Activated CD8-positive, alpha-beta memory T cell treated with anti-CD3 and anti-CD28 coated beads, Interleukin-2, amount 10 ng/mL, durations not matched to agents 7 days and 5 days (primary cell): ENCODE results near the gene ORM1. TPM values are rescaled to one million over a fixed set of nuclear protein-coding genes. Genes with fewer than 3 reads are reported as not detected.

ENCODE experiments used
- ATAC-seq: fragments of 150-1000 bp; cut with Tn5 transposase; one replicate; pipeline ENCODE4 v1.10.0; 2021; ENCODE audit warnings: moderate library complexity
- CTCF ChIA-PET: fragments of 350-600 bp; sonication (Branson Sonifier 250); formaldehyde crosslinking; loops from one replicate; lab custom pipeline; 2021; ENCODE audit warnings: antibody characterized with exemption; lab: Charles Lee
- DNase-seq: peaks from one replicate; pipeline ENCODE4 v3.0.0-alpha.2; 2020
- H3K27ac Mint-ChIP-seq: one replicate; pipeline ENCODE4 v1.8.0; 2021; ENCODE audit warnings: mild to moderate bottlenecking, mixed read lengths
- H3K27me3 Mint-ChIP-seq: one replicate; pipeline ENCODE4 v1.8.0; 2021; ENCODE audit warnings: mixed read lengths
- H3K36me3 Mint-ChIP-seq: one replicate; pipeline ENCODE4 v1.8.0; 2021; ENCODE audit warnings: mild to moderate bottlenecking, mixed read lengths
- H3K4me1 Mint-ChIP-seq: one replicate; pipeline ENCODE4 v1.8.0; 2021; ENCODE audit warnings: mixed read lengths
- H3K4me3 Mint-ChIP-seq: one replicate; pipeline ENCODE4 v1.8.0; 2021; ENCODE audit warnings: mild to moderate bottlenecking, moderate library complexity, mixed read lengths
- H3K9me3 Mint-ChIP-seq: one replicate; pipeline ENCODE4 v1.8.0; 2022; ENCODE audit warnings: low read depth, mixed read lengths
- total RNA-seq, 2 experiments: library from RNA; stranded (reverse); gene quantifications; one replicate each; pipeline ENCODE4 v1.2.3, GENCODE V29; 2021

ORM1 gene
- total RNA-seq, 2 experiments from 2014 or later, result not detected

- no peak overlapping the region for H3K4me3 Mint-ChIP-seq
- no peaks in the 10 kb centered on the region for H3K9me3 Mint-ChIP-seq
- ATAC-seq, result no peak
- H3K27me3 Mint-ChIP-seq, result no peaks in the 10 kb centered on the region
- peaks cover 17% of the 10 kb centered on the region for H3K4me1 Mint-ChIP-seq
- peaks cover 88% of the 10 kb centered on the region for H3K36me3 Mint-ChIP-seq
- no peak for DNase-seq
- CTCF ChIA-PET, result interaction anchor here (0.8 to 8.4 kb wide), 2 partner anchors 12 to 44 kb away, joined by 3 to 55 read pairs; partner anchors contain the start of gene AKNA
- H3K27ac Mint-ChIP-seq, result peak overlapping the region; percentile 24
Measured at GRCh38 chr9:114341152-114341830, 18.4 kb downstream of the ORM1 start.

GRCh38 chr9:114341991-114342390 is 19.1 kb downstream of the ORM1 start:
- no peaks in the 10 kb centered on the region for H3K9me3 Mint-ChIP-seq

DNA sequence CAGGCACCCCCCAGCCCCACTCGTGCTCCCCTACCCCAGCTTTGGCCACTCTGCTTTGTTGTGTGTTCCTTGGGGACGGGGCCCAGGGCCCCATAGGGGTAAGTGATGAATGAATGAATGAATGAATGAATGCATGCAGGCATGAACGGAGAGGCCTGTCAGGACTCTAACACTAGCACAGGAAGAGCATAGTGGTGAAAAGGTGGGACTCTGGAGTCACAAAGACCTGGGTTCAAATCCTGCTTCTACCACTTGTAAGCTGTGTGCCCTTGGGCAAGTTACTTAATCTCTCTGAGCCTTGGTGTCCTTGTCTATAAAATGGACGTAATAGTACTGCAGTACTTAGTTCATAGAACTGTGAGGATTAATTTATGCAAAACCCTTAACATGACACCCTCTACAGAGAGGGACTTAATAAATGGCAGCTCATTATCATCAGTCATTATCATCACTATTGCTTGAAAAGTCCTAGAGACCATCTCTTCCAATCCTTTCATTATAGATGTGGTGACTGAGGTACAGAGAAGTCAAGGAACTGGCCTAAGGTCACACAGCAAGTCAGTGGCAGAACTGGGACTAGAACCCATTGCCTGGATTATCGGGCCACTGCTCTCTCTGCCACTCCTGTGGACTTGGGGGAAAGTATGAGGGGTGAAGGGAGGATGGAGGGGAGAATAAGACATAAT is 20.0 kb downstream of the ORM1 start:
- H3K27ac Mint-ChIP-seq, result peak overlapping the region; percentile 34
- CTCF ChIA-PET, result interaction anchor here (8.4 kb wide), 1 partner anchor 42 kb away, joined by 55 read pairs; the partner anchor contains the start of gene AKNA

More at GRCh38 chr9:114341991-114342390, 19.1 kb downstream of the ORM1 start:
- CTCF ChIA-PET, result interaction anchor here (0.6 to 8.4 kb wide), 3 partner anchors 11 to 43 kb away, joined by 3 to 55 read pairs (median 3); partner anchors contain the start of gene AKNA
- Mint-ChIP-seq H3K27ac (peak overlapping the region; percentile 21), H3K27me3 (no peaks in the 10 kb centered on the region), H3K36me3 (peaks cover 89% of the 10 kb centered on the region), H3K4me3 (no peak overlapping the region), H3K4me1 (peaks cover 17% of the 10 kb centered on the region)
- ATAC-seq (no peak), DNase-seq (no peak)

DNA sequence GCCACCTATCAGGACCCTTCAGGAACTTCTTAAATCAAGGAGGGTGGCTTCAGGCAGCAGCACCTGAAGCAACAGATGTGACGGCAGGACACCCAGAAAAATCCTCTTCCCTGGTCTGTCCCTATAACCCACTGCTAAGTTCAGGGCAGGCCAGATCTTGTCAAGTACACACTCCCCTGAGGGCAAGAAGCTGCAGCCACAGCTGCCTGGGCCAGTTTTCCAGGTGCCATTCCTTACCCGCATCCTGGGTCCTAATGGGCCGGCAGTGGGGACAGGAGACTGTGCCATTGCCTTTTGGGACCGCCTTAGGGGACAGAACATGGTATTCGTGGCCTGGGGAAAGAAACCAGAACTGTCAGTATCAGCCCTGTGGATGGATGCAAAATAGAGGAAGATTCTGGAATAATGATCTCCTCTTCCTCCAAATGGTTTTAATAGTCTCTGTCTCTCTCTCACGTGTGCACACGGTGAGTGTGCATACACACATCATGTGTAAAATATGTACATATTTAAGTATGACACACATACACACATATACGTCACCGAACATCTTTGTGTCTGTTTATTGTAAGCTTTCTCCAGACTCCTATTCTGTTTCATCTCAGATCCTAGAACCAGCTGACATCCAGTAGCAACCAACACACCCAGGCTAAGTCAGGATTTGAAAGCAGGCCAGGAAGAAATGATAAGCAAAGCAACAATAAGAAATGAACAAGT is 20.7 kb downstream of the ORM1 start:
- ATAC-seq, result no peak
- peak overlapping the region; percentile 50 for H3K27ac Mint-ChIP-seq
- peaks cover 86% of the 10 kb centered on the region for H3K36me3 Mint-ChIP-seq

More for the DNA sequence above, 20.0 kb downstream of the ORM1 start:
- no peak overlapping the region for H3K4me3 Mint-ChIP-seq
- no peak for DNase-seq
- no peaks in the 10 kb centered on the region for H3K9me3 Mint-ChIP-seq
- H3K27me3 Mint-ChIP-seq, result no peaks in the 10 kb centered on the region
- H3K4me1 Mint-ChIP-seq, result peaks cover 19% of the 10 kb centered on the region
- ATAC-seq, result no peak
- H3K36me3 Mint-ChIP-seq, result peaks cover 86% of the 10 kb centered on the region

DNA sequence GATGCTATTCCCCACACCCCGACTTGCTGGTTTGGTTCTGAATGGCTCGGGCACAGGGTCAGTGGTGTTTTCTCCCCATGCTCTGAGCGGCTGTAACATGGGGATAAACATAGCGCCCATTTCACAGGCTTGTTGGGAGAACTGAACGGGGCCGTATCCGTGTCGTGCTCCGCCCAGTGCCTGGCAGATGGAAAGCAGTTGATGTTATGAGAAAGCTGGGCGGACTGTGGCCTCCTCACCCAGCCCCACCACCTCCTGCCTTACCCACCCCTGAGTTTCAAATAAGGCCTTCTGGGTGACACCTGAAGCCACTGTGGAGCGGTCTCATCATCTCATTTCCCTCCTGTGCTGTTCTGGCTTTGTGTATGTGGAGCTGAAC is 21.3 kb downstream of the ORM1 start:
- DNase-seq, result no peak
- CTCF ChIA-PET, result interaction anchor here (8.4 kb wide), 1 partner anchor 41 kb away, joined by 55 read pairs; the partner anchor contains the start of gene AKNA
- no peak for ATAC-seq
- H3K4me1 Mint-ChIP-seq, result peaks cover 31% of the 10 kb centered on the region
- no peak overlapping the region for H3K4me3 Mint-ChIP-seq
- H3K9me3 Mint-ChIP-seq, result no peaks in the 10 kb centered on the region
- no peaks in the 10 kb centered on the region for H3K27me3 Mint-ChIP-seq
- peaks cover 86% of the 10 kb centered on the region for H3K36me3 Mint-ChIP-seq
- peak overlapping the region; percentile 67 for H3K27ac Mint-ChIP-seq

More for the DNA sequence above, 20.7 kb downstream of the ORM1 start:
- H3K9me3 Mint-ChIP-seq, result no peaks in the 10 kb centered on the region
- H3K4me3 Mint-ChIP-seq, result no peak overlapping the region
- CTCF ChIA-PET, result interaction anchor here (8.4 kb wide), 1 partner anchor 41 kb away, joined by 55 read pairs; the partner anchor contains the start of gene AKNA
- DNase-seq, result no peak
- H3K27me3 Mint-ChIP-seq, result no peaks in the 10 kb centered on the region
- H3K4me1 Mint-ChIP-seq, result peaks cover 25% of the 10 kb centered on the region

DNA sequence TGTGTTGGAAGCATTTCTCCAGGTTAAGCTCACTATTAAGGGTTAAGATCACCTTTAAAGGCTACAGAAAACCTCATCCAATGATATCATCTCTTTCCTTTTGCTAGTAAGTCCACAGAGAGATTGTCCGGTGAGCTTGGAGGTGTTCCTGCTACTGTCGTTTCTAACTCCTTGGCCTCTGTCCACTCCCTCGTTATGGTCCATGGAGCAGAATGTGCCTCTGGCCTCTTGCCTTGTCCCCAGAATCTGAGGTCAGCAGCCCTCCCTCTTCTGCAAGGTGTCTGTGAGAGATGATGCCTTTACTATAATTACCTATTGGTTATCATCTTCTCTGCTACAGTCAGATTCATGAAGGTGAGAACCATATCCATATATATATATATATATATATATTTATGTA is 21.8 kb downstream of the ORM1 start:
- DNase-seq (no peak), ATAC-seq (no peak)
- peaks cover 36% of the 10 kb centered on the region for H3K4me1 Mint-ChIP-seq
- H3K27me3 Mint-ChIP-seq, result no peaks in the 10 kb centered on the region
- H3K27ac Mint-ChIP-seq, result peak overlapping the region; percentile 67
- CTCF ChIA-PET, result interaction anchor here (2.1 to 8.4 kb wide), 2 partner anchors 40 to 61 kb away, joined by 5 to 55 read pairs; partner anchors contain the start of gene AKNA
- peaks cover 86% of the 10 kb centered on the region for H3K36me3 Mint-ChIP-seq
- no peak overlapping the region for H3K4me3 Mint-ChIP-seq
- H3K9me3 Mint-ChIP-seq, result no peaks in the 10 kb centered on the region

DNA sequence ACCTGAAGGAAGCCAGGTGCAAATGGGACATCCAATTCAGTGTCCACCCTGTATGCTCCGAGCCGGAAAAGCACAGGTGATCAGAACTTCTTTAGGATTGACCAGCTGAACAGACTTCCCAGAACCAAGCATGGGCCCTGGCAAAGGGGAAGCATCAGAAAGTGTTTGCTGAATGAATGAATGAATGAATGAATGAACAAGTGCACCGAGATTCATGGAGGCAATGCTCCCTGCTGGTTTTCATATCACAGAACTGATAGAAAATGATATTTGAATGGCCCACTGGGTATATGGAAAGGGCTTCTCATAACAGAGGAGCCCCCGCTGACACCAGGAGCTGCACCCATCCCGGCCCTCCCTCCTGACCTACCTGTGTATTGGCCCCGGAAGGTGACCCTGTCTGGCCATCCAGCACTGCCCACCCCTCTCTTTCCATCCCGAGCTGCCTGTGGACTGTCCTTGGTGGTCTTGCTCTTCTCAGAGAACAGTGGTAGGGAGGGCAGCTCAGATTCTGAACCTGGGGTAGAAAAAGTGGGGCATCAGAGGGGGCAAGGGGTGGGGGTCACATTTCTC is 22.7 kb downstream of the ORM1 start:
- no peaks in the 10 kb centered on the region for H3K9me3 Mint-ChIP-seq
- peaks cover 41% of the 10 kb centered on the region for H3K4me1 Mint-ChIP-seq
- CTCF ChIA-PET, result interaction anchor here (0.9 to 2.1 kb wide), 2 partner anchors 28 to 60 kb away, joined by 3 to 5 read pairs; no protein-coding TSS in a partner anchor
- DNase-seq (no peak), ATAC-seq (no peak)
- H3K27me3 Mint-ChIP-seq, result no peaks in the 10 kb centered on the region
- H3K4me3 Mint-ChIP-seq, result no peak overlapping the region
- peaks cover 87% of the 10 kb centered on the region for H3K36me3 Mint-ChIP-seq
- no peak overlapping the region for H3K27ac Mint-ChIP-seq

- H3K9me3 Mint-ChIP-seq, result no peaks in the 10 kb centered on the region
- no peaks in the 10 kb centered on the region for H3K27me3 Mint-ChIP-seq
- no peak overlapping the region for H3K27ac Mint-ChIP-seq
- DNase-seq (no peak), ATAC-seq (no peak)
- H3K4me3 Mint-ChIP-seq, result no peak overlapping the region
- CTCF ChIA-PET, result interaction anchor here (0.9 to 2.1 kb wide), 2 partner anchors 27 to 60 kb away, joined by 3 to 5 read pairs; no protein-coding TSS in a partner anchor
- H3K36me3 Mint-ChIP-seq, result peaks cover 88% of the 10 kb centered on the region
- peaks cover 44% of the 10 kb centered on the region for H3K4me1 Mint-ChIP-seq
Measured at GRCh38 chr9:114346146-114346545, 23.2 kb downstream of the ORM1 start.

- Mint-ChIP-seq H3K27me3 (no peaks in the 10 kb centered on the region), H3K4me1 (peaks cover 47% of the 10 kb centered on the region), H3K9me3 (no peaks in the 10 kb centered on the region), H3K4me3 (no peak overlapping the region), H3K36me3 (peaks cover 84% of the 10 kb centered on the region), H3K27ac (peak overlapping the region; percentile 48)
- ATAC-seq (no peak), DNase-seq (no peak)
- CTCF ChIA-PET, result no interaction called here
Measured at GRCh38 chr9:114347675-114348074, 24.8 kb downstream of the ORM1 start.

- H3K4me3 Mint-ChIP-seq, result no peak overlapping the region
- peaks cover 82% of the 10 kb centered on the region for H3K36me3 Mint-ChIP-seq
- ATAC-seq (no peak), DNase-seq (no peak)
- no peaks in the 10 kb centered on the region for H3K9me3 Mint-ChIP-seq
- H3K4me1 Mint-ChIP-seq, result peaks cover 47% of the 10 kb centered on the region
- H3K27ac Mint-ChIP-seq, result peak overlapping the region; percentile 86
- H3K27me3 Mint-ChIP-seq, result no peaks in the 10 kb centered on the region
- CTCF ChIA-PET, result interaction anchor here (1.4 kb wide), 1 partner anchor 40 kb away, joined by 3 read pairs; the partner anchor contains the start of gene AKNA
Measured at GRCh38 chr9:114348261-114348905, 25.5 kb downstream of the ORM1 start.

DNA sequence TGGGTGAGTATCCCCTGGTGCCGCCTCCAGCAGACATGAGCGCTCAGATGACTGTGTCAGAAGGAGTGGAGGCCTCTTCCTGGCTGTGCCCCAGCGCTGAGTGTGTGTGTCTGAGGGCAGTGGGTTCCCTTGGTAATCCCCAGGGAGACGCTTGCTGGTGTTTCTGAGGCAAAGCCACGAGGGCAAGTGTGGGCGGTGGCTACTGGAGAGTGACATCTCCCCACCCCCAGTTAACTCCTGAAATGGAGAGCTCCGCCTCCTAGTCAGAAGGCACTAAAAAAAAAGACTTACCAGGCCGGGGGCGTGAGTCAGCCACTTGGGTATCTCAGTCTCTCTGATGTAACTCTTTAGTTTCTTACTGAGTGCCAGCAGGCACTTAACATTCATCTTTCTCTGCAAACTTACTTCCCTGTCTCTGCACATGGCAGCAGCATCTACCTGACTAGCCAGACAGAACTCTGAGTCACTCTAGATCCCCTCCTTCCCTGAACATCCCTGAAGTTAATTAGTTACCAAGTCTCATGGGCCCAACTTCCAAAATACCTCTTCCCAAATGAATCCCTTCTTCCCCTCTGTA is 26.1 kb downstream of the ORM1 start:
- CTCF ChIA-PET, result interaction anchor here (1.1 to 2.4 kb wide), 3 partner anchors 9 to 39 kb away, joined by 3 to 8 read pairs (median 3); partner anchors contain the start of gene AKNA
- peaks cover 45% of the 10 kb centered on the region for H3K4me1 Mint-ChIP-seq

More for the DNA sequence above, 26.1 kb downstream of the ORM1 start:
- Mint-ChIP-seq H3K36me3 (peaks cover 78% of the 10 kb centered on the region), H3K4me3 (no peak overlapping the region), H3K27me3 (no peaks in the 10 kb centered on the region), H3K27ac (peak overlapping the region; percentile 86), H3K9me3 (no peaks in the 10 kb centered on the region)
- peak; percentile 82 for DNase-seq
- ATAC-seq, result peak; percentile 83
